Panc1 (cell line): ENCODE data around the gene CEBPA.

Experiments
- CTCF ChIP-seq: fragments of 450-650 bp; IDR thresholded peaks from 2 replicates; pipeline ENCODE4 v1.5.1; 2017; ENCODE audit warnings: mild to moderate bottlenecking
- POLR2AphosphoS5 ChIP-seq: IDR thresholded peaks from 2 replicates; pipeline ENCODE4 v1.6.1; 2012; ENCODE audit warnings: mild to moderate bottlenecking, low read depth, low read length, moderate library complexity

GRCh38 chr19:33287927-33288326 is 14.4 kb downstream of the CEBPA start:
- no peak for TF ChIP-seq CTCF
- TF ChIP-seq POLR2AphosphoS5, result no peak
